Hypothalamus (tissue), 51 donors: Measurements from ENCODE around the gene HAP1.

Experiments used
- DNase-seq, 51 donors: peaks; one replicate each; lab custom pipeline; 2025; lab: John Stamatoyannopoulos, UW

The HAP1 gene, protein sequence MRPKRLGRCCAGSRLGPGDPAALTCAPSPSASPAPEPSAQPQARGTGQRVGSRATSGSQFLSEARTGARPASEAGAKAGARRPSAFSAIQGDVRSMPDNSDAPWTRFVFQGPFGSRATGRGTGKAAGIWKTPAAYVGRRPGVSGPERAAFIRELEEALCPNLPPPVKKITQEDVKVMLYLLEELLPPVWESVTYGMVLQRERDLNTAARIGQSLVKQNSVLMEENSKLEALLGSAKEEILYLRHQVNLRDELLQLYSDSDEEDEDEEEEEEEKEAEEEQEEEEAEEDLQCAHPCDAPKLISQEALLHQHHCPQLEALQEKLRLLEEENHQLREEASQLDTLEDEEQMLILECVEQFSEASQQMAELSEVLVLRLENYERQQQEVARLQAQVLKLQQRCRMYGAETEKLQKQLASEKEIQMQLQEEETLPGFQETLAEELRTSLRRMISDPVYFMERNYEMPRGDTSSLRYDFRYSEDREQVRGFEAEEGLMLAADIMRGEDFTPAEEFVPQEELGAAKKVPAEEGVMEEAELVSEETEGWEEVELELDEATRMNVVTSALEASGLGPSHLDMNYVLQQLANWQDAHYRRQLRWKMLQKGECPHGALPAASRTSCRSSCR

DNA sequence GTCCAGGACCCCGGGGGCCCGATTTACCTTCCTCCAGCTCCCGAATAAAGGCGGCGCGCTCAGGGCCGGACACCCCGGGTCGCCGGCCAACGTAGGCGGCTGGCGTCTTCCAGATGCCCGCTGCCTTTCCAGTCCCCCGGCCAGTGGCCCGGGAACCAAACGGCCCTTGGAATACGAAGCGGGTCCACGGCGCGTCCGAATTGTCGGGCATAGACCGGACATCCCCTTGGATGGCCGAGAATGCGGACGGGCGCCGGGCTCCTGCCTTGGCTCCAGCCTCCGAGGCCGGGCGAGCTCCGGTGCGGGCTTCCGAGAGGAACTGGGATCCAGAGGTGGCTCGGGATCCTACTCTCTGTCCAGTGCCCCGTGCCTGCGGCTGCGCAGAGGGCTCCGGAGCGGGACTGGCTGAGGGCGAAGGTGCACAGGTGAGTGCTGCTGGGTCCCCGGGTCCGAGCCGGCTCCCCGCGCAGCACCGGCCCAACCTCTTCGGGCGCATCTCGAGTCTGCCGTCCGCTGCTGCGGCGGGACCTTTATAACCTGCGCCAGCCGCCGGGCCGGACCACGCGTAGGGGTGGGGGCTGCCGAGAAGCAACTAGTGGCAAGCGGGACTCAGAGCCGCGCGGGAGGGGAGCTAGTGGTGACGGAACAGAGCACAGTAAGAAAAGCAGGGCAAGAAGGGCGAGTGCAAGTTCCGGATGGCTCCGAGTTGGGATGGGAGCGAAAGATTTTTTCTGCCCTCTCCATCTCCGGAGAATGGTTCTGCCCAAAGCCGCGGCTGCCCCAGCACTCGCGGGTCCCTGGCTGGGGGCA is at the start of gene HAP1:
Gene HAP1 (minus strand): TSS at position 505 of the 810 bp plus-strand sequence. CDS start 9 bp downstream, at position 496.
- DNase-seq, result peak in 37 of 51 donors; percentile 11 to 75 (median 42)

DNA sequence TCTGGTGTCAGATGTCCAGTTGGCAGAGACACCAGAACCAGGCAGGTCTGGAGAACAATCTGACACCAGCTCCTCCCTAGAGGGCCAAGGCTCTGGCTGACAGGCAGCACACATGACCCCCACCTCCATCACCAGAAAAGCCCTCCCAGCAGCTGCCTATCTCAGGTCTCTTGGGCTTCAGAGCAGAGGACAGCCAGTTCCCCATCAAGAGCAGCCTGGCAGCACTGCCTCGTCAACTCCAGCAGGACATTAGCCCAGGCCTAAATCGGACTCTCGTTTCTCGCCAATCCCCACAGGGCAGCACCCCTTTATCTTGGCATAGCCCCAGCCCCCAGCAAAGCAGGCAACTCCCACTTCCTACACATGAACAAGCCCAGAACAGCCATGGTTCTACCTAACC is 47.7 kb upstream of the HAP1 start:
- DNase-seq, result no peak

DNA sequence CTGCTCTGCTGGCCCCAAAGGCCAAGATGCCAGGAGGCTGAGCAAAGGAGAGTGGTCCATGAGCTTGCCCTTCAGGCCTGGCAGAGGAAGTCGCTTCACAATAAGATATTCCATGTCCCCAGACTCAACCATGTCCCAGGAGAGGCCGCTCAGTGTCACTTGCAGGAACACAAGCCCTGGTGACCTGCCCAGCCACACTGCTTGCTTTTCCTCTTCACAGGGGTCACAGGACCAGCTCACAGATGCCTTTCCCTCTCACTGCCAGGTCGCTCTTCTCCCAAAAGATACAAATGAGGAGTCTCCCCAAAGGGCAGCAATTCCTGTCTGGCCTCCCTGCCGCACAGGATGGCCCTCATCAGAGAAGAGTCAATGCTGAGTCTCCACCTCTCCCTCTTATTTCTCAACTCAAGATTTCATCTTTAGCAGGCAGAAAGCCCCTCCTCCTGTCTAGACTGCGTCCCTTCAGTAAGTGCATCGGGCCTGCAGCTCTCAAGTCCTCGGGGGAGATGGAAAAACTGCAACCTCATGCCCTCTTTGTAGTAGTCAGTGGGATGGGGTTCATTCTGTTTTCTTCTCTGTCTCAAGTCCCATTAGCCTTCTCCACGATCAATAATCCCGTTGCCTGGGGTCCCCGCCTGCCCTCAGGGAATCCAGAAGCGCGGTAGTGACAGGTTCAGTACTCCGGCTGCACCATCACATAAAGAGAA is 47.1 kb upstream of the HAP1 start:
- DNase-seq, result no peak

DNA sequence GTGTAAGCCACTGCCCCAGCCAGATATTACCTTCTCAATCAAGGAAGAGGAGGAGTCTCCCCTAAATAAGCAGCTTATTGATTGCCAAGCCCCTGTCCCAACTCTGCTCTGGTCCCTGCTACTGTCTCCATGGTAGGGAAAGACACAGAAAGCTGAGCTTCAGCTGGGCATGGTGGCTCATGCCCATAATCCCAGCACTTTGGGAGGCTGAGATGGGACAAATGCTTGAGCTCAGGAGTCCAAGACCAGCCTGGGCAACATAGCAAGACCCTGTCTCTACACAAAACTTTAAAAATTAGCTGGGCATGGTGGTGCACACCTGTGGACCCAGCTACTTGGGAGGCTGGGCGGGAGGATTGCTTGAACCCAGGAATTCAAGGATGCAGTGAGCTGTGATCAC is 45.5 kb upstream of the HAP1 start:
- no peak for DNase-seq

DNA sequence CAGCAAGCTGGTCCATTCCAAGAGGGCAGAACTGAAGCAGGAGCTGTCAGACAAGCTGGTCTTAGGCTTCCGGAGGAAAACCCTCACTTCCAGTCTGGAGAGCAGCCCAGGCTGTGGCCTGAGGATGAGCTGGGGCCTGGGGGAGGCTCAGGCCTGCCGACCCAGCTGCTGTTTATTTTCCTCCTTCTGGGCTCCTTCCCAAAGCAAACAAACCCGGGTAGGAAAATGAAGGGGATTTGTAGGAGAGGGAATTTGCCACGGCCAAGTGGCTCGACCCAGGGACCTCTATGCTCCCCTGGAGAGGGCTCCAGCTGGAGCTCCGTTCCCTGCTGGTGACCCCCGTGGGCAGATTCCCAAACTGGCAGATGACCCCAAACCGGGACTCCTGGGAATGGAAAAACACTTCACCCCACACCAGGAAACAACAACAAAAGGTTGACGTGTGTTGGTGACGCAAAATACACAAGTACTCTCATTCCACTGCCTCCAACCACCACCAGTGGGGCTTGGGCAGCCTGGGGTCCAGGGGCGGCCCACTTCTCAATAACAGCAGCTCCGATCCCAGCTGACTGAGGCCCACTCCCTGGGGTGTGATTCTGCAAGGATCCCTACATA is 43.2 kb upstream of the HAP1 start:
- peak in 34 of 51 donors; percentile 9 to 82 (median 44) for DNase-seq

DNA sequence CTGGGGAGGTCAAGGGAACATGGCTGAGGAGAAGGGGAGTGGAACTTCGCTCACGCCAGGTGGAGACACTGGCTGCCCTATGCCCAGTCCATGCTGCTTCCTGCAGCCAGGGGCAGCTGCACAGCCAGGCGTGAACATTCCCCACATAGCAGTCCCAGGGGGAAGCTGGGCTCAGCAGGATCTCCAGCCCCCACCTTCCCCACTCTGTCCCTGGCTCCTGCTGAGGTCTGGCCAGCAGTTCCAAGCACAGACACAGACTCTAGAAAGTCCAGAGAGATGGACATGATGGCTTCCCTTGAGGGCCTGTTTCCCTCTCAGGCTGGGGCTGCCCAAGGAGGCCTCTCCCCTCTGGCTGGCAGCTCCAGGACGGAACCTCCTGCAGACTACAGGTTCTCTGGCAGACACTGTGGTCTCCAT is 42.7 kb upstream of the HAP1 start:
- DNase-seq, result peak in 16 of 51 donors; percentile 12 to 65 (median 32)

DNA sequence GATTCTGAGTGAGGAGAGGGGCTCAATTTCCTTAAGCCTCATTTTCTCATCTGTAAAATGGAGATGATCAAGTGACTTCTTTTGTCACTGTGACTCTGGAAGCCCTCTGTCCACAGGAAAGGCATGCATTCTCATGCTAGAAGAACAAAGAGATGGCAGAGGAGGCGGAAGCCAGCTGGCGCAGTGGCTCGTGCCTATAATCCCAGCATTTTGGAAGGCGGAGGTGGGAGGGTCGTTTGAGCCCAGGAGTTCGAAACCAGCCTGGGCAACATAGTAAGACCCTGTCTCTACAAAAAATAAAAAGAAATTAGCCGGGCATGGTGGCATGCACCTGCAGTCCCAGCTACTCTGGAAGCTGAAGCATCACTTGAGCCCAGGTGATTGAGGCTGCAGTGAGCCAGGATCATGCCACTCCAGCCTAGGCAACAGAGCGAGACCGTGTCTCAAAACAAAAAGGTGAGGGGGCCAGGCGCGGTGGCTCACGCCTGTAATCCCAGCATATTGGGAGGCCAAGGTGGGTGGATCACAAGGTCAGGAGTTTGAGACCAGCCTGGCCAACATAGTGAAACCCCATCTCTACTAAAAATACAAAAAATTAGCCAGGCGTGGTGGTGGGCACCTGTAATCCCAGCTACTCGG is 41.9 kb upstream of the HAP1 start:
- DNase-seq, result peak in 9 of 51 donors; percentile 7 to 28 (median 24)

DNA sequence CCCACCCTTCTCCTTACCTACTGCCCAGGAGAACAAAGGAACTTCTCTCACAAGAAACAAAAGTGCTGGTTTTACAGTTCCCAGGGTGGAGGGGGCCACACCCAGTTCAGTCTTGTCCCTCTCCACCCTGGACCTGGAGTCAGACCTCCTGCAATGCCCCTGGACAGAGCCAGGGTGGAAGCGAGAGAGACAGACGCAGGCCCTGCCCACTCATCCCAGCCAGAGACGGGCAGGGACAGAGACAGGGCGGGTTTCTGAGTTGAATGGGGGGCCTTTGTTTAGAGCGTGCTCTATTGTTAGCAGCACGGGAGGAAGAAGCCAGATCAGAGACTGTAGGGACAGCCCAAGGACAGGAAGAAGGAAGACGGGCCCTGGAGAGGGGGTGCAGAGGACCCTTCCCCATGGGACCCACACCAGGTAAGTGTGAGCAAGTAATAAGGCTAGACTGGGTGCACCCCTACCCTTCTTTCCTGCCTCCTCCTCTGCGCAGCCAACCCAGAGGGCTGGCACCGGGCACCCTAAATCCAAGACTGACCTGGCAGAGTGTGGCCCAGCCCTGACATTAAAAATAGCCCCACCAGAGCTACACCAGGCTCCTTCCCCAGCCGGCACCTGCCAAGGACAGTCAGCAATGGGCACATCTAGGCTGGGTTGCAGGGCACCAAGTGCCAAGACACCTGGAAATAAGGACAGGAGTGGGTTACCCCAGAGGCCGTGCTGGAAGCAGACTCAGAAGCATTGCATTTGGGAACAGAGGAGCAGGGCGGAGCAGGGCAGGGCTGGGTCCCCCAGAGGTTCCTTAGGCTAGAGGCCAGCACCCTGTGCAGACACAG is 41.2 kb upstream of the HAP1 start:
- DNase-seq, result peak in 39 of 51 donors; percentile 7 to 81 (median 48)

DNA sequence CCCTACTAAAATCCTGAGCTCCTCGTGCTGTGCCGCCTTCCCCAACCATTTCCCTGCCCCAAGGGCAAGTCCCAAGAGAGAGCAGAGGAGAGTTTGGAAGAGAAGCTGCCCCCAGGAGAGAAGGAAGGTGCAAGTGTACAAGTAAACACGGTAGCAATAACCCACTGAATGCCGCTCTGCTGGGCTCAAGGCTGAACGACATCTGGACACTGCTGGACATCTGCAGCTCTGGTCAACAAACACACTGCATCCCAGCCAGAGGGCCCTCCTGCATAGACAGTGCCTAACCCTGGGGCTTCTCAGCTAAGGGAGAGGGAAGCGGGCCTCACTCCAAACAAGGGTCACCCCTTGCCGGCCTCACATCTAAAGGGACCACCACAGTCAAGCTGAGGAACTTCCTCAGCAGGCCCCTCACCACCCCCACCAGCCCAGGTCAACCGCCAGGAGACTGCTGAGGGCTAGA is 39.3 kb upstream of the HAP1 start:
- peak in 6 of 51 donors; percentile 13 to 48 (median 30) for DNase-seq

DNA sequence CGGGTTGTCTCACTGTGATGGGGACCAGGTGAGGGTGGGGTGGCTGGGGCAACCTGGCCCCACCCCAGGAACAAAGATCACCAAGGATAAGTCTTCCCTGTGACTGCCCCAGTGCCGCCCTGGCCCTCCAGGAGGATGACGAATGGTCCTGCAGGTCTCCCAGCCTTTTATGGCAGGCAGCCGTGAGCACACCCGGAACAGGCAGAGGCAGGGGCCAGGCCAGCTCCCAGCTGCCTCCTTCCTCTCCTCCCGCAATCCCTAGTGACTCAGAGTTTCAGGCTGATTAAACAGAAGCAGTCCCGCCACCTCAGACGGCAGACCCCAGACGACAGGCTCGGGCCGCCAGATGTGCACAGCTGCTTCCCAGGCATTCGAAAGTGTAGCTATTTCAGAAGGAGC is 38.7 kb upstream of the HAP1 start:
- DNase-seq, result no peak

DNA sequence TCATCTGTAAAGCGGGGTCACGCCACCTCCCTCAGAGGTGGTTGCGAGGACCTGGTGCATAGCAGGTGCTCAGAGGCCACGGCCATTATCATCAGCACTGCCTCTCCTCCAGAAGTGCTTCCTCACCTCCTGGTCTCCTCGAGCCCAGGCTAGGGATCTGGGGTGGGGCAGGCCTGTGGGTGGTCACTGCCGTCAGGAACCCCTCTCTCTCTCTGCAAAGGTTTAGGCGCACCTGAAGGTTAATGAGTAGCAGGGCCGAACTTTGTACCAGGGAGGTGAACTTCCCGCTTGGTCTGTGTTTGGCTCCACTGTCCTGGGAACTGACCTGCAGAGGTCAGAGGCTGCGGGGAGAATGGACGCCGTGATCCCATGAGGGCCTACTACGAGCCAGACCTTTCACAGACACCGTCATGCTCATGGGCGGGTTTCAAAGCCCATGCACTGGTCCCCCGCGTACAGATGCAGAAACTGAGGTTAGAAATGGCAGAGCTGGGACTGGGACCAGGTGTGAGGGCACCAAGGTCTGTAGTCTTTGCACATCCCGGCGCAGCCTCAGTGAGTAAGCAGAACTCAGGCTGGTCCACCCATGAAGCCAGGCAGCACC is 38.2 kb upstream of the HAP1 start:
- no peak for DNase-seq

DNA sequence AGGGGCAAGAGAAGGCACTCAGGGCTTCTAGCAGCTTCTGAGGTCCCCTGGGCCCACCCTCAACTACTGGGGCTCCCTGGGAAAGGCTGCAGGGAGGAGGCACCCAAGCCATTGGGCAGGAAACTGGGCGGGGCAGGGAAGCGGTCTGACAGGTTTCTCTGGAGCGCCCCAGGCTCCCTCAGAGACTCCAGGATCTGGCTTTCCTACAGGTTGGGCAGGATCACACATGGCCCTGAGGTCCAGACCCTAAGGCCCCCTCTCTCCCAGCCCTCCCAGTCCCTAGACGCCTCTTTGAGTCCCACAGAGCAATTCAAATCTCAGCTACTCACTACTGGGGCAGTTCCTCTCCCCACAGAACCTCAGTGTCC is 37.8 kb upstream of the HAP1 start:
- DNase-seq, result no peak

DNA sequence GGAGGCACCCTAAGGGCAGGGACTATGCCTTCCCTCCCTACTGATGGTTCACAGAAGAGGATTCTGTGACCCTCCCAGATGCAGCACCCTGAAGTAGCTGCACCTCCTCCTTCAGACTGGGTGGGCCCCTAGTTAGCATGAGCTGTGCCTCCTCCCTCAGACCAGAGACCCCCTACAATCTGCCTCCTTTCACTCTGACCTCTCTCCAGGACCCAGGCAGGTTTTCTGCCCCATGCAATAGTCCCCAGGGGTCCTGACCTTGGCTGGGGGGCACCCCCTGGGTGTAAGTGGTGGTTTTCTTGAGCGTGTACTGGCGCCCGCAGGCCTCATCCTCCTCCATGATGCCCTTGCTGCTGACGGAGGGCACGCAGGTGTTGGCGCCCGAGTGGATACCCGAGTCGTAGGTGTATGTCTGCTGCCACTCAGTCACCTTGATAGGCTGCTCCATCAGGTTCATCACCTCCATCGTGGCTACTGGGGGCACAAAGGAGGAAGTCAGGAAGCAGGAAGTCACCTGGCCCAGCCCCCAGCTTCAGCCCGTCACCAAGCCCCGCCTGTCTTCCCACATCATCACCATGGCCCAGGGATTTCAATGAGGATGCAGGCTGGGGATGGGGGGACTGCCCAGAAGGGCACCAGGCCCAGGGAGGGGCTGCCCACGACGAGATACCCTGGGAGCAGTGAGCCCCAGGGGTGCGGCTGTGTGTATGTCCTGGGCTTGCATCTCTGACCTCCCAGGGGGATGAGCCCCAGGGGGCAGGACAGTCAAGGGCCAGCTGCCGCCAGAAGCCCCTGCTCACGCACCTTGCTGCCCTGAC is 37.2 kb upstream of the HAP1 start:
- DNase-seq, result no peak

DNA sequence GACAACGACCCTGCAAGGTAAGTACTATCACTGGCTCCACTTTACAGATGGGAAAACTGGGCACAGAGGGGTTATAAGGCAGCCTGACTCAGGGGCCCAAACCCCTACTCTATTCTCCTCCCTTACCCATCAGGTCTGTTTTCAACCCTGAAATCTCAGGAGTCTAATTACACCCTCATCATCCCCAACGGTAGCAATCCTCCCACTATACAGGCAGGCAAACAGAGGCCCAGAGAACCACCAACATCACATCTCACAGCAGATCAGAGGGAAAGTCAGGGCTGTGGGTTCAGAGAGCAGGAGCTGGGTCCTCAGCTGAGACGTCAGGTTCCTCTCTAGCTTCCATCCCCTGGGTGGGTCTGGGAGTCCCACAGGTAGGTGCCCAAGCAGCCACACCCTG is 35.5 kb upstream of the HAP1 start:
- no peak for DNase-seq

DNA sequence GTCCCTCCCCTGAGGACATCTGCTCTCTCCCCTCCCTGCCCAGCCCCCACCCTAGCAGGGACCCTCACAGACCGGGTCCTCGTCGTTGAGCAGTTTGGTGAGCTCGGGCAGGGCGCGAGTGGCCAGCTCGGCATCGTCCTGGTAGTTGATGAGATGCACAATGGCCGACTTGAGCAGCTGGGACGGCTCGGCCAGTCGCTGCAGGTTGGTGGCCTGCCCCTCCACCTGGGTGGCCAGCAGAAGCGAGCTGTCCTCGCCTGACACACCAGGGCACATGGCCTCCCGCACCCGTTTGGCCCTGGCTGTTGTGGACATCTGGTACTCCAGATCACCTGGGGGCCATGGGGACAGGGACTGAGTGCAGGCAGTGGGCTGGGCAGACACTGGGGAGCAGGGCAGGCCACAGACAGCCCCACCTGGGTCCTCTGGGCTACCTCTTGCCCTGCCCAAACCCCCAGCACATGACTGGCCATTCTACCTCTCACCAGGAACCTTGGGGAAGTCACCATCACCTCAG is 35.0 kb upstream of the HAP1 start:
- no peak for DNase-seq

DNA sequence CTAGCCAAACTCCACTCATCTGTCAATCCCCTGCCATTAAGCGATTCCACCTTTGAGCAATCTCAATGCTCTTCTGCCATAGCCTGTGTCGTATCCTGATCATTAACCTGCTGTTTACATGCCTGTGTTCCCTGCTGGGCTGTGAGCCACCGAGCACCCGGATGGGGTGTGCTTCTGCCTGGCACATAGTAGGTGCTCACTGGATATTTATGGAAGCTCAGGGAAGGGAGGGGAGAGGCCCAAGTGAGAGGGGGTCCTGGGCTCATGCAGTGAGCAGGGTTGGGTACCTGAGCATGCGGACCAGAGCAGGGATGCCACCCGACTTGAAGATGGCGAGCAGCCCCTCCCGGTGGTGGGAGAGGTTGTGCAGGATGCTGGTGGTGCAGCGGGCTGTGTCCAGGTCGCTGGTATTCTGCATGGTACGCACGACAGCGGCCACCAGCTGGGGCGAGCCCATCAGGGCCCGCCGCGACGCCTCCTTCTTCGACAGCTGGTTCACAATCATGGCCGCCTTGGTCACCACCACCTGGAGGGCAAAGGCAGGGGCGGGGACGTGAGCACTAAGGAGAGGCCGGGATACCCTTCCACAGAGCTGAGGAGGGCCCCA is 34.3 kb upstream of the HAP1 start:
- no peak for DNase-seq
